ENCODE measurements around the gene PSMG1.

Gene PSMG1

GRCh38 chr21:39155578-39155977 lies 27.7 kb downstream of the PSMG1 start:
- DNase-seq = no peak

GRCh38 chr21:39153842-39154241 lies 29.4 kb downstream of the PSMG1 start:
- no peak for DNase-seq

- DNase-seq = no peak
These were observed 29.9 kb downstream of the PSMG1 start for GRCh38 chr21:39153373-39153772.

DNA sequence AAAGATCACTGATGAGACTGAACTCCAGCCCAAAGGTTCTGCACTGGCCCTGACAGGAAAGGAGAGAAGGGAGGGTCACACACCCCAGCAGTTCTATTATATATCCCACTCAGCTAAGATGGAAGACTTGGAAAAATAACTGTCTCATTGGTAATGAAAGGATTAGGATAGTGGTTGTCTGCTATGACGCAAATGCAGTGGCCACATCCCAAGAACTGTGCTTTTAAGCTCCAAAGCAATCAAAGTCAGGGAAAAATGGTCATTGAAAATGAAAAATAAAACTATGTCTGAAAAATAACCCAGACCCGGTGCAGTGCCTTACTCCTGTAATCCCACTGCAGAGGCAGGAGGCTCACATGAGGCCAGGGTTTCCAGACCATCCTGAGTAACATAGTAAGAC lies 31.0 kb downstream of the PSMG1 start:
- DNase-seq = no peak

DNA sequence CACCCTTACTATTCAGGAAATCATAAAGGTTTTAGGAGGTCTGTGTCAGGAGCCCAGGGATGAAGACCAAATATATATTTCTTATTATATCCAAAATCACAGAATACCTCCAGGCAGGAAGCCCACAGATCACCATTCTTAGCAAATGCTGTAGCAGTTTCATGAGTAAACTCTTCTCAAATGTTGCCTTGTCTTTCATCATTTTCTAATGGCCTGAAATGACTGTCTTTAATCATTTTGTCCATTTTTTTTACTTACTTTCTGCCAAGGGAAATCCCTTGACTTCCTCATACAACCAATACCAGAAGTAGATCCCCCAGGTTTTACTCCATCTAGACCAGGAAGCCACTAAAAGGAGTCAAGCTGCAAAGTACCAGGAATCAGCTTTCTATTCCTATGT lies 32.4 kb downstream of the PSMG1 start:
- DNase-seq = no peak

- DNase-seq = no peak
These were observed 32.9 kb downstream of the PSMG1 start for GRCh38 chr21:39150316-39150715.

DNA sequence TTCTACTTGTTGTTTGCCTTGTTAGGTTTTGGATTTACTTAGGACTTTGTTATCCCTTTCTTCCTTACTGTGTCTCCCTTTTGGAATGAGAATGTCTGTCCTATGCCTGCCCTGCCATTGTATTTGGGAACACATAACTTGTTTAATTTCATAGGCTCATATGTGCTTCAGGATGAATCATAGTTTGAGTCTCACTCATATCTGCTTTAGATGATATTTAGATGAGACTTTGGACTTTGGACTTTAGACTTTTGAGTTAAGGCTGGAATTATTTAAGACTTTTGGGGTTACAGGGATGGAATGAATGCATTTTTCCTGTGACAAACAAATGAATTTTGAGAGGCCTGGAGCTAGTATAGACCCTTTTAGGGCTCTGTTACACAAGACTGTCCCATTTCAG lies 33.4 kb downstream of the PSMG1 start:
- DNase-seq = no peak

GRCh38 chr21:39148975-39149374 lies 34.3 kb downstream of the PSMG1 start:
- no peak for DNase-seq

- no peak for DNase-seq
These were observed 39.1 kb downstream of the PSMG1 start for GRCh38 chr21:39144191-39144590.

DNA sequence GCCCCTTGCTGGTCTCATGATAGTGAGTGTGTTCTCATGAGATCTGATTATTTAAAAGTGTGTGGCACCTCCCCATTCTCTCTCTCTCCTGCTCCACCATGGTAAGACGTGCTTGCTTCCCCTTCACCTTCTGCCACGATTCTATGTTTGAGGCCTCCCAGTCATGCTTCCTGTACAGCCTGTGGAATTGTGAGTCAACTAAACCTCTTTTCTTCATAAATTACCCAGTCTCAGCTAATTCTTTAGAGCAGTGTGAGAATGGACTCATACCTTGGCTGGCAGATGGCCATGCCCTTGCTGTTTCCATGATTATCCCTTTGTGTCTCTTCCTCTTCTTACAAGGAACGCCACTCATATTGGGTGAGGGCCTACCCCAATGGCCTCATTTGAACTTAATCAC lies 40.3 kb downstream of the PSMG1 start:
- no peak for DNase-seq

DNA sequence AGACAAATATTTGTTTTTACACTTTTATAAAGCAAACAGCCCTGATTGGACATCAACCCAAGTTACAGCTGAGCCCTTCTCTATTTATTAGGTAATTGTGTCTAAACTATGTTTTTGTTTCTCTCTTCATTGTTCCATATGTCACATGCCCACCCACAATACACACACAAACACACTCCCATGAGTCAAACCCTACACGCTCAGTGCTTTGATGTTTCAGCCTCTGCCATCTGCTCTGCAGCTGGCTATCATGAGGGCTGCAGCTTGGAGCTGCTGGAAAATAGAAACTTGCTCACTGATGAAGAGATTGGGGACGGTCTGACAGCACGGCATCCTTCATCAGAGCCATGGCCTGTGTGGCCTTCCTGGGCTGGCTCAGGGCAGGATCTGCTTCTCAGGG lies 41.7 kb downstream of the PSMG1 start:
- DNase-seq = peak in 1 of 2 experiments; percentile 5

DNA sequence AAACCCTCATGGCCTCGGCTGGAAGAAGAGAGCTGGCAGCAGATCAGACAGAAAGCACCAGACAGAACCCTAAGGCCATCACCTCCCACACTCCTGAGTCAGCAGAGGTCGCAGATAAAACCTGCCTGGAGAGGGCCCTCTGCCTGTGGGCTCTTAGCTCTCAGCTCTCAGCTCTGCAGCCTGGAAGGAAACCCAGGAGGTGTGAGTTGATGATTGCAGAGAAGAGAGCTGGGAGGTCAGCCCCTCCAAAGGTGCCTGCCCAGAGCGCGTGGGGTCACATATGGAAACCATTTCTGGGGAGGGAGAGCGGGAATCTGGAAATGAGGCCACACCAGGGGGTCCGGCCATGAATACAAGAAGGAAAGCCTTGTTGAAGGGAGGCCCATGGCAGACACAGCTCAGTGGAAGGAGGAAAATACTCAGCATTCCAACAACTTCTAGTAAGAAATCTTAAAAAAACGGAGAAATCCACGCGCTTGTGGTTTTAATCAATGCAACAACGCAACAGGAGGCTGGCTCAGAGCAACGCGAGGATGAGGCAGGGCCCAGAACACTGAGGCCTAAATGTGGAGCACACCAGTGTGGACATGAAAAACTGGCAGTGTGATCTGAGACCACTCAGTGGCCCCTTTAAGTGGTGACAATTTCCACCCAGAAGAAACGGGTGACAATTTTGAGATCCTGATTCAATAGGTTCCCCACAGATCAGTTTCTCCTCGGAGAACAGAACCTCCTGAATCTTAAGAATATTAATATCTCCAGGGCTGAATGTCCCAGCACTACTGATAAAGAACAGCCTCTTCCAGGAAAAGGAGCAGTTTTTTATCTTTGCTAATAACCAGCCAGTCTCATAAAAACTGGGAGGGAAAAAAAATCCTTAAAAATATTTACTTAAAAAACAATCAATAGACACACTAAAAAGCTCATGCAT lies 45.7 kb downstream of the PSMG1 start:
- DNase-seq = no peak

DNA sequence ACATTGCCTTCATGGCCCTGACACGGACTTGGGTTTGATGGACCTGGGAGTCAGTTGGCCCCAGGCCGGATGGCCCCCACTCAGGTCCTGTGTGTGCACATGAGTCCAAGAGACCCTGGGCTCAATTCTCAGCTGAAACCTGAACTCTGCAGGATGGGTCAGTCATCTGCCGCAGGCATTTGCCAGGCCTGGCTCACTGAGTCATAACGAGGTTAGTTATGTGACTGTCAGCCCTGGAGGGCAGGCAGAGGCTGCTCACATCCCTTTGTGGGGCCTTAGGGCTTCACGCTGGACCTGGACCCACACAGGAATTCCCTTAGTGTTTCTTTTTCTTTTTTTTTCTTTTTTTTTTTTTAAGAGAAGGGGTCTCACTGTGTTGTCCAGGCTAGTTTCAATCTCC lies 46.5 kb downstream of the PSMG1 start:
- DNase-seq = no peak

- DNase-seq = peak; percentile 51 to 64
These were observed 47.1 kb downstream of the PSMG1 start for GRCh38 chr21:39136138-39136537.

- DNase-seq = no peak
These were observed 48.9 kb downstream of the PSMG1 start for GRCh38 chr21:39134288-39134810.

DNA sequence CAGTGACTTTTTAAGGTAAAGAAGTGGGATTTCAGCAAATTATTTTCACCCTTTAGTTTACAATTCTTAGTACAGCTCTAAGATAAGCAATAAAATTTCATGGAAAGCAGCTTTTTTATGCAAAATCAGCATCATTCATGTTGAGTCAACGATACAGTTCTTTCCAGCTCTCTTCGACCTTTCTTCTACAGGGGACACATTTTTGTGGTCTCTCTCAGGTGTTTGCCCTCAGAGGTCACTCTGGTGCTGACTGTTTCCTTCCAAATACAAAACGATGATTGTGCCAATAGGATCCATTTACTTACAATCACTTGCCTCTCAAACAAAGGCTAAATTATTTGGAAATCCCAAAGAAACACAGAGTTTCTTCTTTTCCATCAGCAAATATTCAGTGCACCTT lies 51.0 kb downstream of the PSMG1 start:
- DNase-seq = no peak

DNA sequence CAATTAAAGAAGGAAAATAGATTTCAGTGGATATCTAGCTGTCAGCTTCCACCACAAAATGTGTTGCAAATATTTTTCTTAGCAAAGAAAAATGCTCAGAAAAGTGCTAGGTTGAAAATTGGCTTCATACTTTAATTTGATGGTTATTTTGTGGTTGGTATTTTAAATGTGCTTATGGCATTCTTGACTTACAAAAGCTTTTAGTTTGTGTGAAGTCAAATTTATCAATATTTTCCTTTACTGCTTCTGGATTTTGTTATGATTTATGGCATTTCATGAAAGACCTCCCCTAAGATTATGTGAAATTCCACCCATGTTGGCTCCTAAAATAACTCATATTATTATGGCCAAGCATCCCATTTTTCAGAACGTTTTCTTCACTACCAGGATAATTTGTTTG lies 51.5 kb downstream of the PSMG1 start:
- no peak for DNase-seq

- no peak for DNase-seq
These were observed 55.7 kb downstream of the PSMG1 start for GRCh38 chr21:39127506-39127905.

GRCh38 chr21:39126486-39126806 lies 56.8 kb downstream of the PSMG1 start:
- no peak for DNase-seq

DNA sequence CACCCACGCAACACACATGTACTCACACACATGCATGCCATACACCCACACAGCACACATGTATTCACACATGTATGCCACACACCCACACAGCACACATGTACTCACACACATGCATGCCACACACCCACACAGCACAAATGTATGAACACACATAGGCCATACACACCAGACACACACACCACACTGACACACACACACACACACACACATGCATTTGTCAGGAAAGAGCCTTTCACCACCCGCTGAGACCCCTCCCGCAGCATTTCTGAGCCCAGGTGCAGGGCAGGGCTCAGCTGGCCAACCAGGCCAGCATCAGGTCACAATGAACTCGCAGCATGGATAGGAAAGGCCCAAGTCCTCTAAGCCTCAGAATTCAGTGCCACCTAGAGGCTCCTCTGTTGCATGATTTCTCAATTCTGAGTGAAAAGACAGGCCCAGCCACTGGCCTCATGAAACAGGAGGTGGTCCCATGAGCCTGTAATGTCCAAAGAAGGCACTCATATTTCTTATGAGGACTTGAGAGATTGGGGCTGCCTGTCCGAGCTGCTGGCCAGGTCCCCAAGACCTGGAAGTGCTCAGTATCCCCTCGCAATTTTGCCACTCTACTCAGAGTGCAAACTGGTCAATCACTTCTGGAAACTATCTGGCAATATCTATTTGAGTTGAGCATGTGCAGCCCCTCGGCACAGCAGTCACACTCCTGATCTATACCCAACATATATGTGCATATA lies 57.3 kb downstream of the PSMG1 start:
- peak; percentile 66 to 84 for DNase-seq
